Stimulated activated naive CD8-positive, alpha-beta T cell treated with anti-CD3 and anti-CD28 coated beads, Interleukin-15, amount 100 ng/mL, for 72 hours (primary cell): Measurements from ENCODE around the gene EPHA8.

Source experiments
- ATAC-seq: fragments of 150-1000 bp; cut with Tn5 transposase; 2 replicates; pipeline ENCODE4 v1.10.0; 2021; ENCODE audit warnings: mild to moderate bottlenecking, moderate library complexity
- DNase-seq, 2 donors: peaks; one replicate each; pipeline ENCODE4 v3.0.0; 2021 to 2022
- H3K27ac Mint-ChIP-seq, 2 donors: one replicate each; pipeline ENCODE4 v1.8.0; 2022; ENCODE audit warnings: mild to moderate bottlenecking in 2 of 2, mixed read lengths in 2 of 2, moderate library complexity in 2 of 2
- H3K27me3 Mint-ChIP-seq: one replicate; pipeline ENCODE4 v1.8.0; 2022; ENCODE audit warnings: mixed read lengths
- H3K4me1 Mint-ChIP-seq: one replicate; pipeline ENCODE4 v1.8.0; 2022; ENCODE audit warnings: mild to moderate bottlenecking, mixed read lengths
- H3K4me3 Mint-ChIP-seq, 2 donors: one replicate each; pipeline ENCODE4 v1.8.0; 2022; ENCODE audit warnings: mild to moderate bottlenecking in 2 of 2, mixed read lengths in 2 of 2, moderate library complexity in 1 of 2
- H3K9me3 Mint-ChIP-seq, 2 donors: one replicate each; pipeline ENCODE4 v1.8.0; 2022; ENCODE audit warnings: mixed read lengths in 2 of 2

EPHA8 gene

GRCh38 chr1:22588899-22589422 lies 25.7 kb downstream of the EPHA8 start:
- DNase-seq (no peak), ATAC-seq (no peak)
- no peaks in the 10 kb centered on the region for H3K4me1 Mint-ChIP-seq
- H3K4me3 Mint-ChIP-seq, result no peak overlapping the region
- H3K27ac Mint-ChIP-seq, result peak overlapping the region in 1 of 2 donors; percentile 67
- H3K9me3 Mint-ChIP-seq, result no peaks in the 10 kb centered on the region
- H3K27me3 Mint-ChIP-seq, result peaks cover 38% of the 10 kb centered on the region

- no peaks in the 10 kb centered on the region for H3K4me1 Mint-ChIP-seq
- DNase-seq (no peak), ATAC-seq (no peak)
- H3K27ac Mint-ChIP-seq, result peak overlapping the region in 1 of 2 donors; percentile 67
- no peaks in the 10 kb centered on the region for H3K9me3 Mint-ChIP-seq
- peaks cover 62% of the 10 kb centered on the region for H3K27me3 Mint-ChIP-seq
- no peak overlapping the region for H3K4me3 Mint-ChIP-seq
Measured at GRCh38 chr1:22591576-22591975, 28.3 kb downstream of the EPHA8 start.

- H3K4me1 Mint-ChIP-seq, result no peaks in the 10 kb centered on the region
- ATAC-seq (no peak), DNase-seq (no peak)
- no peak overlapping the region for H3K4me3 Mint-ChIP-seq
- peak overlapping the region in 1 of 2 donors; percentile 67 for H3K27ac Mint-ChIP-seq
- H3K27me3 Mint-ChIP-seq, result peaks cover 62% of the 10 kb centered on the region
- H3K9me3 Mint-ChIP-seq, result no peaks in the 10 kb centered on the region
Measured at GRCh38 chr1:22592051-22592450, 28.8 kb downstream of the EPHA8 start.

- Mint-ChIP-seq H3K27ac (no peak overlapping the region), H3K27me3 (peaks cover 62% of the 10 kb centered on the region), H3K9me3 (no peaks in the 10 kb centered on the region), H3K4me1 (no peaks in the 10 kb centered on the region), H3K4me3 (no peak overlapping the region)
- DNase-seq (no peak), ATAC-seq (no peak)
Measured at GRCh38 chr1:22592919-22593790, 29.9 kb downstream of the EPHA8 start.

GRCh38 chr1:22594396-22594795 lies 31.1 kb downstream of the EPHA8 start:
- Mint-ChIP-seq H3K27ac (no peak overlapping the region), H3K4me1 (no peaks in the 10 kb centered on the region), H3K9me3 (no peaks in the 10 kb centered on the region), H3K4me3 (no peak overlapping the region), H3K27me3 (peaks cover 68% of the 10 kb centered on the region)
- DNase-seq (no peak), ATAC-seq (no peak)

GRCh38 chr1:22595108-22595507 lies 31.8 kb downstream of the EPHA8 start:
- no peak for ATAC-seq
- Mint-ChIP-seq H3K4me3 (no peak overlapping the region), H3K27me3 (peaks cover 63% of the 10 kb centered on the region), H3K4me1 (no peaks in the 10 kb centered on the region), H3K9me3 (no peaks in the 10 kb centered on the region), H3K27ac (no peak overlapping the region)
- no peak for DNase-seq

DNA sequence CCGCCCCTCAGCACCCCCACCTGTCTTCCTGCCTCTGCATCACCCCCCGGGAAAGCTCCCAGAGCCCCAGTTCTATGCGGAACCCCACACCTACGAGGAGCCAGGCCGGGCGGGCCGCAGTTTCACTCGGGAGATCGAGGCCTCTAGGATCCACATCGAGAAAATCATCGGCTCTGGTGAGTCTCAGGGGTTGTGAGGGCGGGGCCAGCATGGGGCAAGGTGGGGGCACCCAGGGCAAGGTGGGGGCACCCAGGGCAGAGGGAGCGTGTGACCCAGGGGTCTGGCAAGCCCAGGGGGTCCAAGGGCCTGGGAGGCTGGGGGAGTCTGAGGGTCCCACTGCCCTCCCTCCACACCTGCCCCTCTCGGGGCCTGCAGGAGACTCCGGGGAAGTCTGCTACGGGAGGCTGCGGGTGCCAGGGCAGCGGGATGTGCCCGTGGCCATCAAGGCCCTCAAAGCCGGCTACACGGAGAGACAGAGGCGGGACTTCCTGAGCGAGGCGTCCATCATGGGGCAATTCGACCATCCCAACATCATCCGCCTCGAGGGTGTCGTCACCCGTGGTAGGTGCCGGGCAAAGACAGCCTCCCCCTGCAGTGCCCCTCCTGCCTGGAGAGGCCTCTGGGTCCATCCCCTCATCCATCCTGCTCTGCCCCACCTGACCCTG lies 34.1 kb downstream of the EPHA8 start:
- Mint-ChIP-seq H3K27ac (no peak overlapping the region), H3K9me3 (no peaks in the 10 kb centered on the region), H3K4me1 (no peaks in the 10 kb centered on the region), H3K4me3 (no peak overlapping the region), H3K27me3 (peaks cover 52% of the 10 kb centered on the region)
- DNase-seq (no peak), ATAC-seq (no peak)

GRCh38 chr1:22597996-22598395 lies 34.7 kb downstream of the EPHA8 start:
- Mint-ChIP-seq H3K9me3 (no peaks in the 10 kb centered on the region), H3K4me3 (no peak overlapping the region), H3K27me3 (peaks cover 46% of the 10 kb centered on the region)

GRCh38 chr1:22598736-22599135 lies 35.4 kb downstream of the EPHA8 start:
- Mint-ChIP-seq H3K9me3 (no peaks in the 10 kb centered on the region), H3K4me3 (no peak overlapping the region), H3K4me1 (no peaks in the 10 kb centered on the region), H3K27ac (no peak overlapping the region), H3K27me3 (peaks cover 49% of the 10 kb centered on the region)
- DNase-seq, result no peak
- ATAC-seq, result no peak

More at GRCh38 chr1:22597996-22598395, 34.7 kb downstream of the EPHA8 start:
- H3K4me1 Mint-ChIP-seq, result no peaks in the 10 kb centered on the region
- ATAC-seq, result no peak
- H3K27ac Mint-ChIP-seq, result no peak overlapping the region
- no peak for DNase-seq

- Mint-ChIP-seq H3K4me1 (no peaks in the 10 kb centered on the region), H3K27ac (no peak overlapping the region), H3K27me3 (peaks cover 50% of the 10 kb centered on the region), H3K9me3 (no peaks in the 10 kb centered on the region), H3K4me3 (no peak overlapping the region)
- ATAC-seq (no peak), DNase-seq (no peak)
Measured at GRCh38 chr1:22600071-22600816, 37.0 kb downstream of the EPHA8 start.

DNA sequence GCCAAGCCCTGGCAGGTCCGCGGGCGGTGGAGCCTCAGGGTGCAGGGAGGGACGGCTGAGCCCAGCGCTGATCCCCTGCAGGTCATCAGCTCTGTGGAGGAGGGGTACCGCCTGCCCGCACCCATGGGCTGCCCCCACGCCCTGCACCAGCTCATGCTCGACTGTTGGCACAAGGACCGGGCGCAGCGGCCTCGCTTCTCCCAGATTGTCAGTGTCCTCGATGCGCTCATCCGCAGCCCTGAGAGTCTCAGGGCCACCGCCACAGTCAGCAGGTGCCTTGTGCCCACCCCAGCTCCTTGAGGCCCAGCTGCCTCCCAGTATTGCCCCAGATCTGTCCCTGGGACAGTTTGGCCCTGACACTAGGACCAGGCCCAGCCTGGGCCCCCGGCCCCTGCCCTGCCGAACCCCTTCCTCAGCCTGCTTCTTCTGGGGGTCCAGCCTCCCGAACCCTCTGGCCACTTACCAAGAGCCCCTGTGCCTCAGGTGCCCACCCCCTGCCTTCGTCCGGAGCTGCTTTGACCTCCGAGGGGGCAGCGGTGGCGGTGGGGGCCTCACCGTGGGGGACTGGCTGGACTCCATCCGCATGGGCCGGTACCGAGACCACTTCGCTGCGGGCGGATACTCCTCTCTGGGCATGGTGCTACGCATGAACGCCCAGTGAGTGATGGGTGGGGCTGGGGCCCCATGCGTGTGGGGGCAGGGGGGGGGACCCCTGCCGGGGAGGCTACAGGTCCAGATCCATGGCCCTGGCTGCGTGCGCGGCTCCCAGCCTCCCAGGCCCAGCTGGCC lies 37.7 kb downstream of the EPHA8 start:
- peak; percentile 43 for ATAC-seq
- H3K27ac Mint-ChIP-seq, result no peak overlapping the region
- no peak for DNase-seq
- H3K27me3 Mint-ChIP-seq, result peaks cover 50% of the 10 kb centered on the region
- no peaks in the 10 kb centered on the region for H3K4me1 Mint-ChIP-seq
- no peaks in the 10 kb centered on the region for H3K9me3 Mint-ChIP-seq
- no peak overlapping the region for H3K4me3 Mint-ChIP-seq

DNA sequence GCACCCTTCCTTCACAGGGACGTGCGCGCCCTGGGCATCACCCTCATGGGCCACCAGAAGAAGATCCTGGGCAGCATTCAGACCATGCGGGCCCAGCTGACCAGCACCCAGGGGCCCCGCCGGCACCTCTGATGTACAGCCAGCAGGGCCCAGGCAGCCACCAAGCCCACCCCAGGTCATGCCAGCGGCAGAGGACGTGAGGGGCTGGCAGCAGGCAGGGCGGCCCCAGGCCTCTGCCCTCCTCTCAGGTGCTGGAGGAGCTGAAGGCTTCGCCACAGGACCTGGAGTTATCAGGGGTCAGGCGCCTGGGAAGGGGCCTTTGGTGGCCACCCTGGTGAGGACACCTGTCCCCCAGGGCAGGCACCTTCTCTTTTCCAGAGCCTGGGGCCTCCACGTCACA lies 38.3 kb downstream of the EPHA8 start:
- H3K4me3 Mint-ChIP-seq, result no peak overlapping the region
- DNase-seq (no peak), ATAC-seq (no peak)
- H3K27ac Mint-ChIP-seq, result no peak overlapping the region
- H3K27me3 Mint-ChIP-seq, result peaks cover 53% of the 10 kb centered on the region
- H3K4me1 Mint-ChIP-seq, result no peaks in the 10 kb centered on the region
- H3K9me3 Mint-ChIP-seq, result no peaks in the 10 kb centered on the region

- no peak for DNase-seq
- ATAC-seq, result no peak
- H3K9me3 Mint-ChIP-seq, result no peaks in the 10 kb centered on the region
- H3K27me3 Mint-ChIP-seq, result peaks cover 55% of the 10 kb centered on the region
- no peak overlapping the region for H3K27ac Mint-ChIP-seq
- H3K4me3 Mint-ChIP-seq, result no peak overlapping the region
- H3K4me1 Mint-ChIP-seq, result no peaks in the 10 kb centered on the region
Measured at GRCh38 chr1:22602060-22602740, 38.9 kb downstream of the EPHA8 start.

DNA sequence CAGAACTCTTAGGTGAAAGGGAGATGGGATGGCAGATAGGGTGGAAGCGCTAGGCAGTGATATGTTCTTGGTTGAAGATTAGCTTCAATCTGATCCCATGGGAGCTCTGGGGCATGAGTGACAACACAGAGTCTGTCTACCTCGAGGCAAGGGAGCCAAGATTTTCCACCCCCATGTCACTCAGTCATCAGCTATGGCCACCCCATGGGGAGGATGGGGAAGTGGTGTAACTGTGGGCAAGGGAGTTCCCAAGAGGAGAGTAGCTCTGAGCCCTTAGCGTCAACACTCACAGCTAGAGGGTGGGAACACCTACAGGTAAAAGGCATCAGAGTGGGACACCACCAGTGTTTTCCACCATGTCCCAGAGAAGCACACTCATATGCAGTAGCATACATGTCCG lies 42.9 kb downstream of the EPHA8 start:
- DNase-seq, result no peak
- ATAC-seq, result no peak
- H3K27ac Mint-ChIP-seq, result no peak overlapping the region
- H3K4me1 Mint-ChIP-seq, result no peaks in the 10 kb centered on the region
- H3K9me3 Mint-ChIP-seq, result no peaks in the 10 kb centered on the region
- peaks cover 74% of the 10 kb centered on the region for H3K27me3 Mint-ChIP-seq
- no peak overlapping the region for H3K4me3 Mint-ChIP-seq
